ACC112 (cell line): ENCODE measurements around the gene OXCT2.
"Not testable (repeated sequence)": the region's sequence is repeated elsewhere in the genome, so short reads cannot be mapped to it uniquely, and the experiment has no call there.

Experiments
- H2AFZ ChIP-seq: fragments of 200-600 bp; sonication (generic); one replicate; pipeline ENCODE4 v1.6.0; 2017; ENCODE audit warnings: antibody characterized with exemption, low read length; ENCODE audit not compliant: unreplicated experiment
- H3K27ac ChIP-seq: fragments of 200-600 bp; sonication (generic); 2 replicates; pipeline ENCODE4 v1.5.1; 2014; ENCODE audit warnings: low read depth, mild to moderate bottlenecking, antibody characterized with exemption, low read length, moderate library complexity
- H3K27me3 ChIP-seq: fragments of 200-600 bp; sonication (generic); 2 replicates; pipeline ENCODE4 v1.6.1; 2014; ENCODE audit warnings: mild to moderate bottlenecking, antibody characterized with exemption, low read length, moderate library complexity, mixed read lengths; ENCODE audit not compliant: insufficient read depth
- H3K36me3 ChIP-seq: fragments of 200-600 bp; sonication (generic); 2 replicates; pipeline ENCODE4 v1.6.1; 2016; ENCODE audit warnings: mild to moderate bottlenecking, antibody characterized with exemption, low read length, moderate library complexity, mixed read lengths; ENCODE audit not compliant: insufficient read depth
- H3K4me1 ChIP-seq: fragments of 200-600 bp; sonication (generic); one replicate; pipeline ENCODE4 v1.6.1; 2016; ENCODE audit warnings: low read length, mixed read lengths; ENCODE audit not compliant: insufficient read depth, unreplicated experiment, control insufficient read depth
- H3K4me3 ChIP-seq: fragments of 200-600 bp; sonication (generic); 2 replicates; pipeline ENCODE4 v1.5.1; 2014; ENCODE audit warnings: mild to moderate bottlenecking, low read depth, low read length
- H3K79me2 ChIP-seq: fragments of 200-600 bp; sonication (generic); one replicate; pipeline ENCODE4 v1.6.0; 2016; ENCODE audit warnings: low read length; ENCODE audit not compliant: control insufficient read depth, unreplicated experiment, insufficient read depth

Gene OXCT2

DNA sequence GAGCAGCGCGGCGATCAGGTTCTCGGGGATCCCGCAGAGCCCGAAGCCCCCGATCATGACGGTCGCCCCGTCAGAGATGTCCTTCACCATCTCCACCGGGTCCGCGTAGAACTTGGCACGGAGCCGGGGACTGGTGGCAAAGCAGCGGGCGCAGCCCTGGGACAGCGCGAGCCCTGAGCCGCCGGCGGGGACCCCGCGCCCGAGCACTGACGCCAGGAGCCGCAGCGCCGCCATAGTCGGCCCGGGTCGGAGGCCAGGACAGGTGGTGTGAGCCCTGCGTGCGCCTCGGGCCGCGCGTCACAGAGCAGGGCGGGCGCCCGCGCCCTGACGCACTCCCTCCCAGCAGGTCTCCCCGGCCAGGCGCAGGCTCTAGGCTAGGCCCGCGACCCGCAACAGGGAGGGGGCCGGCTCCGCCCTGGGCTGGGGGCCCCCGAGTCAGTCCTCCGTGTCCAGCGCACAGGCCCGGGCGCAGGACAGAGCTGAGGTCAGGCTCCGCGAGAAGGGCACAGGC is at the start of gene OXCT2:
TSS of gene OXCT2 (minus strand) at position 327 of the 511 bp plus-strand sequence. CDS start at position 234, 93 bp downstream.
- not testable (repeated sequence) for H3K27me3 ChIP-seq, H3K79me2 ChIP-seq, H3K27ac ChIP-seq, H3K4me1 ChIP-seq, H2AFZ ChIP-seq, H3K36me3 ChIP-seq
- peak within 1 kb of the TSS; percentile 74 for H3K4me3 ChIP-seq

DNA sequence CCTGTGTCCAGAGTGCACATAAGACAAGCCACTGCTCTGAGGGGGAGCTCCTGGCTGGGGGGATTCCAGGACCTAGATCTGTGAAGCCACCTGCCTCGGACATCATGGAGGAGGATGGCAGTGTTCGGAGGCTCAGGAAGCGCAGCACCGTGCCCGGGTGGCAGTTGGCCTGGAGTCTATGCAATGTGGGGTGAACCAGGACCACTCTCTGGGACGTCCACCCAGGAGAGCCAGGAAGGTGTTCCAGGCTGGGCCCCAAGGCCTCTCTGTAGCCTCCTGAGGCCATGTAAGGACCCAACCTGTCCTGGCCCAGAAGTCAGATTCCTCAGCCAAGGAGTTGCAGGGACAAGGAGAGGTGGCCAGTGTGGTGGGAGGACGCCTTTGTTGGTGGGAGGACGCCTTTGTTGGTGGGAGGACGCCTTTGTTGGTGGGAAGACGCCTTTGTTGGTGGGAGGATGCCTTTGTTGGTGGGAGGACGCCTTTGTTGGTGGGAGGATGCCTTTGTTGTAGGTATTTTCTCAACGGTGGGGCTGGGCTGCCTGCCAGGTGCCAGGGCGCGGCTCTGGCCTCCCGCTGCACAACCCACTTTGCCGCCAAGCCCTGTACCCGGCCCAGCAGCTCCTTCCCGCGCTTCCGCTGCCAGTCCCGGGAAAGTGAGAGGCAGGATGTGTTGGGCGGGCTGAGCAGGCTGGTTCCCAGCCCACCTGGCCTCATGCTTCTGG is 48.1 kb upstream of the OXCT2 start:
- H3K27me3 ChIP-seq = no peaks in the 10 kb centered on the region
- H3K27ac ChIP-seq = no peak overlapping the region
- peaks cover 9% of the 10 kb centered on the region for H3K4me1 ChIP-seq
- H3K36me3 ChIP-seq = no peaks in the 10 kb centered on the region
- H2AFZ ChIP-seq = no peak overlapping the region
- no peak overlapping the region for H3K4me3 ChIP-seq
- no peaks in the 10 kb centered on the region for H3K79me2 ChIP-seq

DNA sequence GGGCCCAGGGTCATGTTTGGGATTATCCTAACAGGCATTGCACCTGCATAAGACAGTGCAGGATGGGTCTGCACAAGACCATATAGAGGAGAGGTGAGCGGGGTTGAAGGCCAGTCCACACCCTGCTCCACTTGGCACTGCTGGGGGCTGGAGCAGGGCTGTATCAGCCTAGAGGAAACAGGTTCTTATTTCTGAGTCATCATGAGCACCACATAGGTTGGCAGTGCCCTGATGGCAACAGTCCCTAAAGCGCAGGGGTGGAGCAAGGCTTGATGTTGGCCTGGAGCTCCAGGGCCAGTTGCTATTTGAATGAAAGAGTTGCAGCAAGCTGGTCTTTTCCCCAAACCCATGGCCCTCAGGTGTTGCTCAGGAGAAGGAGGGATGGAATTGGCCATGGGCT is 47.3 kb upstream of the OXCT2 start:
- H3K4me3 ChIP-seq = no peak overlapping the region

DNA sequence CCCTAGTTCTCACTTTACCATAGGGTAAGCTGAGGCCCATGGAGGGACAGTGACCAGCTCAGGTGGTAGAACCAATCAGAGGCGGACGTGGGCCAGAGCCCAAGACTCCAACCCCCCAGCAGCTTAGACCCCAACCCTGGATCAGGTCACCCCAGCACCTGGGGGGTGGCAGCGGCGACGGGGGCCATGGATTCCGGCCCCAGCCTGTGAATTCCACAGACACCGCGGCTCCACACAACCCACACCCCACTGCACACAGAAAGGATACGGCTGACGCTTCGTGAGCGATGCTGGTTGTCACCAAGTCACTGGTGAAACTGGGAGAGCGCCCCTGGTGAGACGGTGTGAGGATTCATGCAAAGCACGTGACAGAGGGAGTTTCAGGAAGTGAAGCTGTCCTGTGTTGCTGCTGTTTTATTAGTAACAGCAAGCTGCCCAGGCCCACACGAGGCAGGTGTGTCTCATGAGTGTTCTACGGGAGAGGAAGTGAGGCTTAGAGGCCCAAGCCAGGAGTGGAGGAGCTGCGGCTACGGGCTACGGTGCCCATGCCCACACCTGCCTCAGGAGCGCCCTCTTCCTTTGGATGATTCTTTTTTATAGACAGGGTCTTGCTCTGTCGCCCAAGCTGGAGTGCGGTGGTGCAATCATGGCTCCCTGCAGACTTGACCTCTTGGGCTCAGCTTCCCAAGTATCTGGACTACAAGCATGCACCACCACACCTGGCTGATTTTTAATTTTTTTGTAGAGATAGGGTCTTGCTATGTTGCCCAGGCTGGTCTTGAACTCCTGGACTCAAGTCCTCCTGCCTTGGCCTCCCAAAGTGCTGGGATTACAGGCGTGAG is 46.2 kb upstream of the OXCT2 start:
- not testable (repeated sequence) for H3K27me3 ChIP-seq, H3K36me3 ChIP-seq, H3K4me1 ChIP-seq, H3K79me2 ChIP-seq, H3K27ac ChIP-seq, H3K4me3 ChIP-seq, H2AFZ ChIP-seq

More for the DNA sequence above, 47.3 kb upstream of the OXCT2 start:
- Histone ChIP-seq H3K4me1 (peaks cover 9% of the 10 kb centered on the region), H3K27ac (no peak overlapping the region), H3K27me3 (no peaks in the 10 kb centered on the region), H3K79me2 (no peaks in the 10 kb centered on the region), H3K36me3 (no peaks in the 10 kb centered on the region), H2AFZ (no peak overlapping the region)

DNA sequence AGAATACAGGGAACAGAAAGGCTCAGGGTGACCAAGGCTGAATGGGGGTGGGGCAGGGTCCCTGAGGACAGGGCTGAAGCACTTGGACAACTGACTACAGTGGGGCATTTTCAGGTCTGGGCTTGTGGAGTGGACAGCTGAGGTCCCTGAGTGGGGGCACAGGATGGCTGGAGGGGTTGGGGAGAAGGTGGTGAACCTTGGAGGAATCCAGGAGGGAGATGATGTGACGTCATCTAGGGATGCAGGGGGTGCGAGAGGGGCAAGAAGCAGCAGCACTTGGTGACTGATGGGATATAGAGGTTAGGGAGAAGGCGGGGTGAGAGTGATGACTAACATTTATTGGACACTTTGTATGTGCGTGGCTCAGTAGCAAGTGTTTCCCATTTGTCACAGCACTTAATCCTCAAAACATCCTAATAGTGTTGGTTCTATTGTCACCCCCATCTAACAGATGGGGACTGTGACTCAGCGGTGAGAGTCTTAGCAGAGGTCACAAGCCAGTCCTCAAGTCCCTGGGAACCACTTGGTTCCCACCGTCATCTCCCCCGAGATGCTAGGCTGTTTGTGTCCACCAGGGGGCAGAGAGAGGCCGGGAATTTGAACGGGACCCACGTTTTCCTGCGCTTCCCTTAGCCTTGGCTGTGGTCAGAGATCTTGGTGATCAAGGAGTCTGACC is 45.4 kb upstream of the OXCT2 start:
- peaks cover 9% of the 10 kb centered on the region for H3K4me1 ChIP-seq
- H3K79me2 ChIP-seq = no peaks in the 10 kb centered on the region
- no peak overlapping the region for H2AFZ ChIP-seq
- H3K36me3 ChIP-seq = no peaks in the 10 kb centered on the region
- no peaks in the 10 kb centered on the region for H3K27me3 ChIP-seq
- no peak overlapping the region for H3K4me3 ChIP-seq
- H3K27ac ChIP-seq = no peak overlapping the region; the same call in 1 of the 2 replicates

DNA sequence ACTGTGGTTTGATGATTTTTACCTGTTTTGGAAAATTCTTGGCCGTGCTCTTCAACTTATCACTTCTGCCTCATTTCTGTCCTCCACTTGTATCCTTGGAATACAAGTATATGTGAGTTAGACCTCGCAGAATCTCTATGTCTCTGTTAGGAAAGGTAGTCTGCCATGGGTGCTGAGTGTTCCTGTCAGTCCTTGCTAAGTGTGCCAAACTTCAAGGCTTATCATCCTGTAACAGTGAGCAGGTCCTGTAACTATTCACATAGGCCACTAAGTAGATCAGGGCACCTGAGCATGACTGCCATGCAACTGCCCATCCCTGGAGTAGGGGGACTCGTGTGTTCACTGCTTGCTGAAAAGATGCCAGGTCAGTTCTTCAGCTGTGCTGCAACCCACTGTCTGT is 41.8 kb upstream of the OXCT2 start:
- Histone ChIP-seq H3K27me3 (no peaks in the 10 kb centered on the region), H2AFZ (no peak overlapping the region), H3K4me1 (peaks cover 9% of the 10 kb centered on the region), H3K27ac (no peak overlapping the region), H3K4me3 (no peak overlapping the region), H3K36me3 (no peaks in the 10 kb centered on the region), H3K79me2 (no peaks in the 10 kb centered on the region)

DNA sequence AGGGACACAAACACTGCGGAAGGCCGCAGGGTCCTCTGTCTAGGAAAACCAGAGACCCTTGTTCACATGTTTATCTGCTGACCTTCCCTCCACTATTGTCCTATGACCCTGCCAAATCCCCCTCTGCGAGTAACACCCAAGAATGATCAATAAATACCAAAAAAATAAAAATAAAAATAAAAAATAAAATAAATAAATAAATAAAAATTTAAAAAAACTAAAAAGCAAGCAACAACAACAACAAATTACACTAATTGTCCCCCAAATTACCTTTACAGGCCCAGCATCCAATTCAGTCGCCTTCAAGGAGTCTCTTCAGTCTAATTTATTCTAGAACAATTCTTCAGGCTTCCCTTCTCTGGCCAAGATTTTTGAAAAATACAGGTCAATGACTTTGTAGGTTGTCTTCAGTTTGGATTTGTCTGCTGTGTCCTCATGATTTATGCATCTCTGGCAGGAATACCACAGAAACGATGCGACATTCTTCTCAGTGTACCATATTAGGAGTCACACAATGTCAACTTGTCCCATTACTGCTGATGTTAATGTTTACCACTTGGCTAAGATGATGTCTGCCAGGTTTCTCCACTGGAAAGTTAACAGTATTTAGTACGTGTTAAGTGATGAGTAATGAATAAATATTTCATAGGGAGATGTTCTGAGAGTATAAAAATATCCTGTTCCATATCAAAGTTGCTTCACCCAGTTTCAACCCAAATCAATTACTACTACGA is 37.8 kb upstream of the OXCT2 start:
- no peak overlapping the region for H3K27ac ChIP-seq

DNA sequence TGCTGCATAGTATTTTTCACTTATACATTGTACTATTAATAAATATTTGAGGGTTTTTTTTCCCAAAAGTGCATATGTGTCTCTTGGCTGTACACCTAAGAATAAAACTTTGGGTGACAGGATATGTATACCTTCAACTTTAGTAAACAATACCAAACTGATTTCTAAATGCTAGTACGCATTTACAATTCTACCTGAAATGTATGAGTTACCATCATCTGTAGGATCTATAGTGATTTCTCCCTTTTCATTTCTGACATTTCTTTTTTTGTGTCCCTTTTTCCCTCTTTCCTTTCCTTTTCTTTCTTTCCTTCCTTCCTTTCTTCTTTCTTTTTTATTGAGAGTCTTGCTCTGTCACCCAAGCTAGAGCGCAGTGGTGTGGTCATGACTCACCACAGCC is 34.2 kb upstream of the OXCT2 start:
- no peaks in the 10 kb centered on the region for H3K36me3 ChIP-seq
- H3K4me3 ChIP-seq = no peak overlapping the region
- H3K27ac ChIP-seq = no peak overlapping the region
- H3K79me2 ChIP-seq = no peaks in the 10 kb centered on the region
- H3K27me3 ChIP-seq = no peaks in the 10 kb centered on the region
- H2AFZ ChIP-seq = no peak overlapping the region
- H3K4me1 ChIP-seq = peaks cover 2% of the 10 kb centered on the region

More for the DNA sequence above, 37.8 kb upstream of the OXCT2 start:
- no peaks in the 10 kb centered on the region for H3K4me1 ChIP-seq
- no peaks in the 10 kb centered on the region for H3K79me2 ChIP-seq
- no peak overlapping the region for H2AFZ ChIP-seq
- H3K4me3 ChIP-seq = no peak overlapping the region
- no peaks in the 10 kb centered on the region for H3K27me3 ChIP-seq
- no peaks in the 10 kb centered on the region for H3K36me3 ChIP-seq

DNA sequence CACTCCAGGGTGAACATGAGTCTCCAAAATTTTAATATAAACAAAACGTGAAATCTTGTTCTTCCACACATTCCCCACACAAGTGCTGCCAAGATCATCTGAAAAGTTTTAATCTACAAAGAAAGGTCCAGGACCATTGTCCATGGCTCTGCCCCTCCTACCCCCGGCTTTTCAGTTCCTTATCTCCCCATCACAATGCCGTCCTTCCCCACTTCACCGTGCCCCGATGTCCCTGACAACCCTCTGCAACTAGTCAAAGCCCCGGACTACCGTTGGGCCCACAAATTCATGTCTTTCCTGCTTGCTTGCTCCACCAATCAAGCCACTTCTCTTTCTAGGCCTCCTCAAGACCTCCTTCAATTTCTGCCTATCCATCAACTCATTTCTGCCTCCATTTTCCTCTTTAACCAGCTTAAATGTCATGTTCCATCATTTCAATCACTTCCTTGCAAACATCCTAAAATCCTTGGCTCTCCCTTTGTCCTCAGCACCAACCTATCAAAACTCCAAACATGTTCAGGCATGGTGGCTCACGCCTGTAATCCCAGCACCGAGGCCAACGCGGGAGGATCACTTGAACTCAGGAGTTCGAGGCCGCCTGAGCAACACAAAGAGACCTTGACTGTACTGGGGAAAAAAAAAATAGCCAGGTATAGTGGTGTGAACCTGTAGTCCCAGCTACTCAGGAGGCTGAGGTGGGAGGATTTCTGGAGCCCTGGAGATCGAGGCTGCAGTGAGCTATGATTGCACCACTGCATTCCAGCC is 31.5 kb upstream of the OXCT2 start:
- no peaks in the 10 kb centered on the region for H3K27me3 ChIP-seq
- H3K4me3 ChIP-seq = no peak overlapping the region
- H3K36me3 ChIP-seq = no peaks in the 10 kb centered on the region
- H3K79me2 ChIP-seq = no peaks in the 10 kb centered on the region
- H3K27ac ChIP-seq = no peak overlapping the region
- H2AFZ ChIP-seq = no peak overlapping the region
- peaks cover 8% of the 10 kb centered on the region for H3K4me1 ChIP-seq
